Measurements from ENCODE around the gene NIPA2.

The NIPA2 gene

GRCh38 chr15:22902981-22903380, 64.5 kb downstream of the NIPA2 start:
- DNase-seq (ENCODE audit: low read depth): no peak

GRCh38 chr15:22903427-22903826, 65.0 kb downstream of the NIPA2 start:
- DNase-seq (ENCODE audit: low read depth): no peak

DNA sequence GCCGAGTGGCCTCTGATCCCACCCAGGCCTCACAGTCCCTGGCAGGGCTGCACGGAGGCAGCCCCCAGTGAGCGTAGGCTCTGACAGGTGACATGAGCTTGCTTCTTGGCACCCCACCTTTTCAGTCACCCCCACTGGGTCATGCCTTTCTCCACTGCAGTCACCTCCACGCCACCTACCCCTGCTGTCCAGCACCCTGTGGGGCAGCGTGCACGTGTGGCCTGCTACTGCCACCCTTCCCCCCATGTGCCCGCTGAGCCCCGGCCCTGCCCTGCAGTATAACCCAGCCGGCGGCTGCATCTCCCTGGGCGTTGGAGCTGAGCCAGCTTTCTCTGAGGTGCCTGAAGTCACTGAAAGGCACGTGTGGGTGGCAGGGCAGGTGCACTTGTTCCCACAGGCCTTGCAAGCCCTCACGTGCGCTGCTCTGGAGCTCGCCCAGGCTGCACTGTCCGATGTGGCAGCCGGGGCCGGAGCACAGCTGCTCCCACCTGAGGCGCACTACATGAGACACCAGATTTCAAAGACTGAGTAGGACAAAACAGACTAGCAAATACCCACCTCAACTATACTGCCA, 65.6 kb downstream of the NIPA2 start:
- no peak for DNase-seq (ENCODE audit: low read depth)

DNA sequence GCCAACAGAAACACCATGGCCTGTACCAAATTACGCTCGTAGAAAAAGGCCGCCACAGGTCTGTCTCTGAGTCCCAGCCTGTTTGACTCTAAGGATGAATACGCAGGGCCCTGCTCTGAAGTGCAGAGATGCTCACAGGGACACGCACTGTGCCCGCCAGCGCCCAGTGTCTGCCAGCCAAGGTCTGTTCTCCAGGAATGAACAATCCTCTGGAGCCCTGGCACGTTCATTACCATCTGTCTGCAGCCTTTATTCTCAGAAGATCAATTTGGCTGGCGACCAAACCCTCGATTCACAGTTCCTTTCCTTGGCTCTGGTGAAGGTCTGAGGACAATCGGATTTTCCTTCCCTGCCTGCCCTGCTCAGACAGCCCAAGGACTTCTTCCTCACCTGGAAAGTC, 66.3 kb downstream of the NIPA2 start:
- DNase-seq (ENCODE audit: low read depth): no peak

DNA sequence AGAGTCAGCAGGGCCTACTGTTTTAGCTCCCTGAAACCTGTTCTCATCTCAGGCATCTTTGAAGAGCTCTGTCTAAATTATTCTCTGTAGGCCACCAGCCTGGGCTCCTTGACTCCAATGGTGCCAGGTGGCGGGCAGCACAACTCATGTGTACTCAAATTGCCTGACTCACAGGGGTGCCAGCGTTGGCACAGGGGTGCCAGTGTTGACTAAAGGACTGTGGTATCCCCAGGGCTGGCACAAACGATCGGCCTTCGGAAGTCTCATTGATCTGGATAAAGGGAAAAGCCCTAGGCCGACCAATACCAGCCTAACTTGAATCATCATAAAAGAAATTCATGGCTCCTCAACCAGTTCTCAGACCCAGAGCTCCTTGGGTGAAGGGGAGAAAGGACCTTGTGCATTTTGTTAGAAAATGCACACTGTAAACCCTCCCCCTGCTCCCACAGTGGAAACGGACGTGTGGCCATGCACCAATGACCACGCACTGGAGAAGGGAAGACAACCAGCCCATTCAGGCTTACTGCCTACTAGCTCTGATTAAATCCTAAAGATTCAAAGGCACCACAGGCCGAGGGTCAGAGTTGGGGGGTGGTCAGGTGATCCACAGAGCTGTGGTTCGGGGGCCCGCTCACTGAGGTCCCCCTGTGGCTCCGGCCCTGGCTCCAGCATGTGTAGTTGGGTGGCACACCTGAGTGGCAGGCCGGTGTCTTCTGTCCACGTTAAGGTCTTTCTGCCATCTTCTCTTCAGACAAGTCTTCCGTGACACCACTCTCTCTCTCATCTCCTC, 68.9 kb downstream of the NIPA2 start:
- DNase-seq (ENCODE audit: low read depth): no peak

DNA sequence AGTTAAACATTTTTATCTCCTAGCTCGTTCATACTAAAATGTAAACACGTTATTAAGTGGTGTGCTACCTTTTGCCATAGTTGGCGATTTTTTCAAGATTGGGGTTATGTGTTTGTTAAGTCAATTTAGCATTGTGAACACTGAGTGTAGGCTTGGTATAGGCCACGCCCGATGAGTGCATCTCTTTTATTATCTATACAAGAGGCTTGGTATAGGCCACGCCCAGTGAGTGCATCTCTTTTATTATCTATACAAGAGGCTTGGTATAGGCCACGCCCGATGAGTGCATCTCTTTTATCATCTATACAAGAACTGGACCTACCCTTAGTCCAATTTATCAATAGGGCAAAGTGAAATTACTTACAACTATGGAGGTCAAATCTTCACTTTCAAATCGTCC, 70.4 kb downstream of the NIPA2 start:
- DNase-seq (ENCODE audit: low read depth): no peak

- no peak for DNase-seq (ENCODE audit: low read depth)
Observed at GRCh38 chr15:22911306-22911705, 72.8 kb downstream of the NIPA2 start.

DNA sequence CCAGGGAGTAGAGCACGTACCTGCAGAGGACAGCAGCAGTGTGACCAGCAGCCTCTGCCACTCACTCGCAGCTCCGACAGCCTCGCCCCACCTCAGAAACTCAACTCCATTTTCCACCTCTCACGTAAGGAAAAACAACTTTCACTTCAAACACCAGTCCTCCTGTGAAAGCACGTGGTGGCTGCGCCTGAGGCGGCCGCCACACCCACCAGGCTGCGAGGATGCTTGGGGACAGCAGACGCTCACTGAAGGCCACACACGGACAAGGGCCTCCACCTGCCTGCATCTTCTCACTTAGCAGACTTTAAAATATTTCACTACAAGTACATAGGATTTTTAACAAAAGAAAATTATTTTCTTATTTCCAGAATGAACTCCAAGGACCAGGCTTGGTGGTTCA, 73.8 kb downstream of the NIPA2 start:
- DNase-seq (ENCODE audit: low read depth): no peak

DNA sequence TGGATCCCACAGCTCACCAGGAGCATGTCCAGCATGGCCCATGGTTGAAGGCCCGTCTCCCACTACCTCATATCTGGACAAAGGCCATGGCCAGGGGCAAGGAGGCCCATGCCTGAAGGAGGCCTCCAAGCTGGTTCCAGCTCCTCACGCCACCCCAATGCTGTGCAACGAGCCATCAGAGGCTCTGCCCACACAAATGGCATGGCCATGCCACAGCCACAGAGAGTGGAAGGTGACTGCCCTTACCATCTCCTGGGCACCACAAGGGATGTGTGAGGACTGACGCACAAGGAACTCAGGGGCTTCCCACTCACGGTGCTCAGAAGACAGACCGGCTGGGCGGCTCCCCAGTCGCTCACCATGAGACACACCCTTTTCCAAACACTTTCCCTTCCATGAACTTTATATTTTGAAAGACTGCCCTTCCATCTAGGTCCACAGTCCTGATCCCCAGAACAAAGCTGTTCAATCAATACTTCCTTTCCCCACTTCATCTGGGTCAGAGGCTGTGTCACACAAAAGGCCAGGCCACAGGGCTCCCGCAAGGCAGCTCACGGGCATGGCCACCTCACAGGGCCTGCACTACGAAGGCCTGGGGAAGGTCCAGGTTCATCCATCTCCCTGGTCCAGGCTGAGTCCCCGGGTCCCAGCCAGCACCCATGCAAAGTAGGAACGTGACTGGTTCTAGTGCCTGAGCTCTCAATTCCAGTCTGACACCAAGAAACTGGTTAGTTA, 75.3 kb downstream of the NIPA2 start:
- no peak for DNase-seq (ENCODE audit: low read depth)

GRCh38 chr15:22915866-22916515, 77.5 kb downstream of the NIPA2 start:
- DNase-seq (ENCODE audit: low read depth): no peak

DNA sequence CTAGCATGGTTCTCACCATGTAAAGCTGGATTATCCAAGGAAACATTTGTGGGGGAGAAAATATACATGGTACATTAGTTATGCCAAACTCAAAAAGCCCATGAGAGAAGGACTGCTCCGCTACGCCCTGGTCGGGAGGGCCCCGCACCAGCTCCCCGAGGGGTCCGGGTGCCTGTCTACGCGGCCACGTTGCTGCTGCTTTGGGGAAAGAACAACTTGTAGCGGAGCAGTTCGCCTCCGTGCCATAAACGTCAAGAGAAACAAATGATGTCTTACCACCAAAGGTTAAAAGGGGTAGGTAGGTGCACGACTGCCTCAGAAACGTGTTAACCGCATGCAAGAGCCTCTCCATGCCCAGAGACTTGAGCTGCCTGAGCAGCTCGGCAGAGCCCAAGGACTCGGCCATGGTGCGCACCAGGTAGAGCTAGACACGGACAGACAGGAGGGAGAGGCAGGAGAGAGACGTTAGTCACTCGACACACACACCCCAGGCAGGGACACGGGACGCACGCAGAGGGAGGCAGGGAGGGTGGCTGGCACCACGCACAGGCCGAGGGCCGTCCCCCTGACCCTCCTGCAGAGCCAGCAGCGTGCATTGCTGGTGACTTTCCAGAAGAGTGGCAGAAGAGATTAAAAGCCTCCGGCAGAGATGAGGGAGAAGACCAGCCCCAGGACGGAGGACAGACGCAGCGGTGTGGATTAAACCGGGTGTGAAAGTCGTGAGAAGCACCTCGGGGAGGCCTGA, 78.3 kb downstream of the NIPA2 start:
- no peak for DNase-seq (ENCODE audit: low read depth)

DNA sequence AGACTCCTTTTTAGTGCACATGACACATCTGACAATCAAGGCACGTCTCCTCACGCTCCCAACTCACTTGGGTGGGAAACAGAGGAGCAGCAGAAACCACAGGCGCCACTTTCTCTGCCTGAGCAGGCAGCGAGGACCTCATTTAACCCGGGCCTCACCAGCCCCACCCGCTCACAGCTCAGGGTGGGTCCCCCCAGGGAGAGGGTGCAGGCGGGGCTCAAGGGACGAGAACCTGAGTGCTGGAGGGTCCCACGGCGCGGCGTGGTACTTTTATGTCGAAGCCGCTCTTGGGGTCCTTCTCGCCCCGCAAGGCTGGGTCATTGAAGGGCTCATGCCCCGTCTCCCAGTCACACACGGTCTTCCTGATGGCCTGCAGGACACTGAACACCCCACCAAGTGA, 79.1 kb downstream of the NIPA2 start:
- no peak for DNase-seq (ENCODE audit: low read depth)
